ENCODE data around the gene TRUB1.

- no peak for TF ChIP-seq CTCF (conservative IDR thresholded peaks at IDR 0.05 in 1 of 2, IDR thresholded peaks at IDR 0.05 in 1 of 2; ENCODE audit: extremely low read depth in 1 of 2, insufficient read depth in 1 of 2, low read depth in 1 of 2, low read length in 2 of 2)
- no peak for TF ChIP-seq EZH2 (IDR thresholded peaks at IDR 0.05; ENCODE audit: borderline replicate concordance, low read length)
Observed at GRCh38 chr10:114987995-114988394, 50.0 kb downstream of the TRUB1 start.
